HG03378 (cell line): ENCODE measurements around the gene GRIP1.

Experiments
- ATAC-seq: cut with Tn5 transposase; IDR thresholded peaks from one replicate; pipeline ENCODE4 v1.9.1; 2021; ENCODE audit warnings: mild to moderate bottlenecking, moderate library complexity; ENCODE audit not compliant: unreplicated experiment

Gene GRIP1

DNA sequence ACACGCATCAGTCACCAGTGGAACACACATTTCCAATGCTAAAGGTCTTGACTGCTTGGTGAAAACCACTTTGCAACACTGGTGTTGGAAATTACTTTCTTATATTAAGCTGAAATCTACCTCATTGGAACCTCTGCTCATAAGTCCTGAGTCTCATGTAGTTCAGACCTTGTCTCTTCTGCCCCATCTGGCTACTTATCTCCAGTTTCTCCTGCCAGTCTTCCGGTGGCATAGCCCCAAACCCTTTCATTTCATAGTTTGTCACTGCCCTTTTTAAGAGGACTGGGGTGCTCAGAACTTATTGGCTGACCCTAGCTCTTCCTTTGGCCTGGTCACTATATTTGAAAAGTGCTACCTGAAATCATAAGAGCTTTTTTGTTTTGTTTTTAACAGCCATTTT is 332.9 kb downstream of the GRIP1 start:
- ATAC-seq, result no peak

DNA sequence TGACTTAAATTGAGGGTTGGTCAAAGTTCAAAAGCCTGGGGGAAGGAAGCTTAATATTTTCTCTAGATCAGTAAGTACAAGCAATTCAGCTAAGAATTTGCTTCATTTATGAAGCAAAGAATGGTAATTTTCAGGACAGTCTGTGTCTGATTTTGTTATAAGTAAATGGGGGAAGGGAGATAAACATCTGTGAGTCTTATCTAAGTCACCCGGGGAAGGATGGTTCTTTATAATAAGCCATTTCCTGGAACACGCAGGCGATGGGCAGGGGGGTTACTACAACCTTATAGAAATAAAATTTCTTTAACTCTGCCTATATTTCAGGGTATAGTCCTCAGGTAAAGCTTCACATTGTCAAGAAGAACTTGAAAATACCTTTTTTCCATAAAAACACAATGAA is 333.7 kb downstream of the GRIP1 start:
- no peak for ATAC-seq

DNA sequence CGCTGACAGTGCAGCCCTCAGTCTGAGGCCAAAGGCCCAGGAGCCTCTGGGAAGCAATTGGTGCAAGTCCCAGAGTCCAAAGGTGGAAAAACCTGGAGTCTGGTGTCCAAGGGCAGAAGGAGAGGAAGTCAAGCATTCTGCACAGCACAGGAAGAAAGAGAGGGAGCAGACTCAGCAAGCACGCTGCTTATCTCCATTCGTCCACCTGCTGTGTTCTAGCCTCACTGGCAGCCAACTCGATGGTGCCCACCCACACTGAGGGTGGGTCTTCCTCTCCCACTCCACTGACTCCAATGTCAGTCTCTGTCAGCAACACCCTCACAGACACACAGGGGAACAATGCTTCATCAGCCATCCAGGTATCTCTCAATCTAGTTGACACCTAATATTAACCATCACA is 337.8 kb downstream of the GRIP1 start:
- ATAC-seq, result no peak

DNA sequence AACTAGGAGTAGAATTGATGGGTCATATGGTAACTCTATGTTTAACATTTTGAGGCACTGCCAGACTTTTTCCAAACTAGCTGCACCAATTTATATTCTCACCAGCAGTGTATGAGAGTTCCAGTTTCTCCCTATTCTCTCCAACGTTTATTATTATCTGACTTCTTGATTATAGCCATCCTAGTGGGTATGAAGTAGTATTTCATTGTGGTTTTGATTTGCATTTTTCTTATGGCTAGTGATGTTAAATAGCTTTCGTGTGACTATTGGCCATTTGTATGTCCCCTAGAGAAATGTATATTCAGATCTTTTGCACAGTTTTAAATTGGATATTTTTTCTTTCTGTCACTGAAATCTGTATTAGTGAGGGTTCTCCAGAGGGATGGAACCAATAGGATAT is 338.7 kb downstream of the GRIP1 start:
- no peak for ATAC-seq

DNA sequence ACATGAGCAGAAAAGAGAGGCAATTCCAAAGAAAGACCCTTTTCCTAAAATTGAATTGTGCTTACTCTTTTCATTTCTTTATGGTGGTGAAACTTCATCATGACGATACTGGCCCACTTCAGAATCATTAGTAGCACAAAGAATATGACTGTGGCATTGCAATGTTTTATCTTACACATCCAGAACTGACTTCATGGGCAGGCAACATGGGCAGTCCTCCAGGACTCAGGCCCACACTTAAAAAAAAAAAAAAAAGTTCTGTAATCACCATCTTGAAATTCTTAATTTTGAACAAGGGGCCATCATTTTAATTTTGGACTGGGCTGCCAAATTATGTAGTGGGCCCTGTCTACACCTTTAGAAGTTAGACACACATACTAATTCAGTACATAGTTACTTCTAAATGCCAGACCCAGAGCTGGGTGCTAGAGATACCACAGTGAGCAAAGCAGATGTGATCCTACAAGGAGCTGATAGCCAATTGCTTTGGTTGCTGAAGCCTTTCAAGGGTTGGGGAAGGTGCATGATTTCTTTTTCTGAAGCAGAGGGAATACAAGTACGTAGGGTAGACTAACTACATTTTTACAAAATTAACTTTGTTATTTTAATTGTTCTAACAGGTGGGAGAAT is 341.4 kb downstream of the GRIP1 start:
- ATAC-seq, result no peak

DNA sequence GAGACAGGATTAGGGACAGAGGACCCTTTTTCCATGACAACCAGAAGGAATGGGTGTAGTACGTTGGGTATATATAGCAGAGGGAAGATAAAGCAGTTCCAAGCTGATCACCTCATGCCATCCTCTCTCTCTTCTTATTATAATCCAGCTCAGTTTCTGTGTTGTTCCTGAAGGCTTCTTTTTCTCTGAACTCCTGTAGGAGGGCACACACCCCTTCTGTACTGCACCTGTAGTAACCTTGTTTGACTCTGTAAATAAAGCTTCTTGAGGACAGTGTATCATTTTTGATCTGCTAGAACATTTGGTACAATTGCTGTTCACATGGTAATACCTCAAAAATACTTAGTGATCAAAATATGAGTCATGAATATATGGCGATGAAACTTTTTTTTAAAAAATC is 343.1 kb downstream of the GRIP1 start:
- ATAC-seq, result no peak

DNA sequence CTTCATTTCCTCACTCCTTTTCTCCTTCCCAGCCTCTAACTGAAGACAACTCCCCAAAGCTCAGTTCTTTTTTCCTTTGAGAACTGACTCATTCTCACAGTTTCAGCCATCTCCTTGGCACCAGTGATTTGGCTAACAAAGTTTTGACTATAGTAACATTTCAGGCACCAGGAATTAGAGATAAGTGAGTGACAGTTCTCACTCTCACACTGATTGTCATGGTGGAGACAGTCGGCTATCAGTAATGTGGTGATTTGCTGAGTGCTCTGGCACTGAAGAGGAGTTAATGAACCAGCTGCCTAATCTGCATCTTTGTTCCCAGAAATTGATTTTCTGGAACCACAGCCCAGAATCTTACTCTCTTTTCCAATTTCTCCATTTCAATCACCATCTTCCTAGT is 347.1 kb downstream of the GRIP1 start:
- ATAC-seq, result no peak

DNA sequence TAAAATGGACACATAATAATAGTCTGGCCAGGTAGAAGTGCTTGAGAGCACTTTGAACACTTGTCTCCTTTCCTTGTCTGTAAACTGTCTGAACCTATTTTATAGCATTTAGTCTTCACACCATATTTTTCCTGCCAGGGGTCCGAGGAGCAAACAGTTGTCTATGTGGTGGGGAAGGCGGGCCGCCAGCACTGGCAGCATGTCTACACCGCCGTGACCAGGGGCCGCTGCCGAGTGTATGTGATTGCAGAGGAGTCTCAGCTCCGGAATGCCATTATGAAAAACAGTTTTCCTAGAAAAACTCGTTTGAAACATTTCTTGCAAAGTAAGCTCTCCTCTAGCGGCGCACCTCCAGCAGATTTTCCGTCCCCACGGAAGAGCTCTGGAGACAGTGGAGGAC is 347.9 kb downstream of the GRIP1 start:
- ATAC-seq, result no peak

DNA sequence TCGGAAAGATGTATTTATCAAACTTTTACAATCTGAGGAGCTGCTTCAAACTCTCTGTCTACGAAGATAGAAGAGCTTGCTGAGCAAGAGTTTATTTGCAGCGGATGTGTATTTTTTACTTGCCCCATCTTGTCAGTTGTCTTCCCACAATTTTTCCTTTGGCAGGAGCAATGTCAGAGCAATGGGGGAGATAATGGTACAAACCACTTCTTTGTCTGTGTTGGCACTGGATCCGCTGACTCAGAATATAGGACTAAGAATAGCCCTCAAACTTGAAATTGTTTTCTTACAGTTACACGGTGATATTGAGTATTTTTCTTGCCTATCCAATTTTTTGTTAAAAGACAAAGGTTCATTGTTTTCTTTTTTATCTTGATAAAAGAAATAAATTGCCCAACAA is 348.9 kb downstream of the GRIP1 start:
- no peak for ATAC-seq

DNA sequence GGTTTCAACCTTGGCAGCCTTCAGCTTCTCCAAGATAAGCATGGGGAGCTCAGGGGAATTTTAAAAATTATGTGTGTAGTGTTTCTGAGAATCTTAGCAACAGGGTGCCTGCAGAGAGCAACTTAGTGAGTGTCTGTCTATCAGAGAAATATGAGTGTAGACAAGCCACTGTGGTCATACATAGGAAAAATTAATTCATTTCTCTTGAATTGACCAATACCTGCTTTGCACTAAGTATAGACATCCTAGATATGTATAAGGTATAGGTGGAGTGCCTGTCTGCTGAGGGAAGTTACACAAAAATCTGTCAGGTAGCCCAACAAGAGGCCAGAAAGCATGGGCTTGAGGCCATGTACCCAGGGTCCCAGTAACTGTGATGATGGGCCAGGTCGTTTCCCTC is 355.9 kb downstream of the GRIP1 start:
- no peak for ATAC-seq

DNA sequence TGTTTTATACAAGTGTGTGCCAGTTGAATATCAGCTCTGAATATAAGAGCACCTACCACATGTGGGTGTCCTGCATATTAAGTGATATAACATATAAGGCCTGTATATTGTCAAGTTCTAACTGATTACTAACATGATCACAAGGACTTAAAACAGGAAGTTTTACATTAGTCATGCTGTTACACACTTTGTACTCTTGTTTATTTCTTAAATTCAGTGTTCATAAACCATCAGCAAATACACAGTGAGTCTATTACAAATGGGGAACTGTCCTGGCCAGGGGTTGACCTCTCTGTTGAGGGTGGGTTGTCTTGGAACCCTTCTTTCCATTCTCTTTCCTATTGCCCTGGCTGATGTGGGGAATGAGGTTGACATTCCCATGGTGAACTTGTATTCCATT is 357.4 kb downstream of the GRIP1 start:
- no peak for ATAC-seq

DNA sequence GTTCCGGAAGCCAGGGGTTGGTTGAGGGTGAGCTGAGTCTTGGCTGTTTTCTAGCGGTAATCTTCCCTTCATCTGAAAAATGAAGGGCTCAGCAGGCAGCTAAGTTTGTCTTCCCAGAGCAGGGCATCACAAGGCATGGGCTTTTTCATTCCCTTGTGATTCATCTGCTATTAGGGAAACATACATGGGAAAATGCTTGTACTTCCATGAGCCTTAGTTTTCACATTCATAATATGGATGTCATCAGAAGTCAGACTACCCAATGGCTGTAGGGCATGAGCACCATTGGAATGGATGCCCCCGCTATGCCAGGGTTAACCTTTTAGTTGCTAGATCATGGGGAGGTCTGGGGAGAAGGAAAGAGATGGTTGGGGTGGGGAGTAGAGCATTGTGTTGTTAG is 357.9 kb downstream of the GRIP1 start:
- ATAC-seq, result no peak

DNA sequence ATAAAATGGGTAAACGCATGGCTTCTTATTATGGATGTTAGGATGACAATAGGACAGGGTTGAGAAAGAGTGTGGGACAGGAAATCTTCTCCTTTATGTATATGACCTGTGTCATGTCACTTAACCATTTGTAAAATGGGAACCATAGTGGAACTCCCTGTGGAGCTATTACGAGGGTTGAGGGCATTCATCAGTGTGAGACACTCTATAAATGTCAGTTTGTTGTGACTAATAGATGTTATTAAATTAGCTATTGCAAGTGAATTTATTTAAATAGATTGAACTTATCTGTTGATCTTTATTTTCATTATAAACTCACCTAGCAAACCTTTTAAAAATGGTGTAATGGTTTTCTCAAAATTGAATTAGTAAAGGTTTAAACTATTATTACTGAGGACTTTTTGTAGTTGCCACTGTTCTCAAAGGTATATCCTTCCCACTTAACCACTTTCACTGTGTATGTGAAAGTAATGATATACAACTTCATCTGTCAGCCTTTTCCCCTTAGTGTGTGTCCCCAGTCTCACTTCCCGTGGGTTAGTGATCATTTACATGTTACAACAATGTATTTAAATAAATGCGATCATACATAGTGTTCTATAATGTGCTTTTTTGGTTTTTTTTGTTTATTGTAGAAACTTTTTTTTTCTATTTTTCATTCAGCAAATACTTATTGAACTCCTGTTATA is 359.5 kb downstream of the GRIP1 start:
- peak; percentile 57 for ATAC-seq

DNA sequence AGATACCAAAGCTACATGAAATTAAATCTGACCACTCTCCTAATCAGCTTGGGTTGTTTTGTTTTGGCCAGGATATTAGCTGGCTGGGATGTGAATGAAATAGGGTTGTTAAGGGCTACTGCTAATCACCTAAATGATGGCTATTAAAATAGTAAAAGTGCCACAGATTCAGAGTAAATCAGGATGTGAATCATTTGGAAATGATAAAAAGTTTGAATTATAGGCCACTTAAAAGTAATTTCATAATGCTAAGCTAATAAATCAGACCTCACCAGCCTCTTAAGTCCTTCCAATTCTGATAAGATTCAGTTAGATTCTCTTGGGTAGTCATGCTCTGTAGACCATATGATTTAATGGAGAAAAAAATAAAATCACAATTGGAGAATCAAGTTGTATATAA is 364.6 kb downstream of the GRIP1 start:
- no peak for ATAC-seq

DNA sequence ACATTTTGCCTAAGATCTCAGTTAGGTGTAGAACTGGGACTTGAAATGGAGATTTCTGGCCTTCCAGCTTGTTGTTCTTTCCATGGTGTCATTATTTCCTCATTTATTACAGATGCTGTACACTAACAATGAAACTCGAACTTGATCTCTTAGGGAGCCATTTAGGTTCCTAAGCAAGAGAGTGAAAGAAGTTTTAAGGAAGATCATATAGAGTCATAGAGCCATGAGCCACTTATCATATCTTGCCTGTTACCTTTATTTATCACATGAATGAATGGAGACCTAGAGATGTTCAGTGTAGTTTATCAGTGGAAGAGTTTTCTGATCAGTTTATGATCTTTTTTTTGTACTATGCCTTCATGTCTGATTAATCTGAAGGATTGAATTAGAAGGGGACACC is 366.7 kb downstream of the GRIP1 start:
- no peak for ATAC-seq

DNA sequence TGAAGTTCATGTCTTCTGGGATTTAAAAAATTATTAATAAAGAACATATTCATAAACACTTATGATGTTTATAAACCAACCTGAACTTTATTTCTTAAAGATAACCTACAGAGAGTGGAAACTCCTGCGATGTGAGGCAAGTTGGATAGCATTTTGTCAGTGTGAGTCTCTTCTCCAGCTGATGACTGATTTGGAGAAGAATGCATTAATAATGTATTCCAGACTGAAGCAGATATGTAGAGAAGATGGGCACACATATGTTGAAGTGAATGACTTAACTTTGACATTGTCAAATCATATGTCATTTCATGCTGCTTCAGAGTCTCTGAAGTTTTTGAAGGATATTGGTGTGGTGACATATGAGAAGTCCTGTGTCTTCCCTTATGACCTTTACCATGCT is 369.3 kb downstream of the GRIP1 start:
- ATAC-seq, result no peak

DNA sequence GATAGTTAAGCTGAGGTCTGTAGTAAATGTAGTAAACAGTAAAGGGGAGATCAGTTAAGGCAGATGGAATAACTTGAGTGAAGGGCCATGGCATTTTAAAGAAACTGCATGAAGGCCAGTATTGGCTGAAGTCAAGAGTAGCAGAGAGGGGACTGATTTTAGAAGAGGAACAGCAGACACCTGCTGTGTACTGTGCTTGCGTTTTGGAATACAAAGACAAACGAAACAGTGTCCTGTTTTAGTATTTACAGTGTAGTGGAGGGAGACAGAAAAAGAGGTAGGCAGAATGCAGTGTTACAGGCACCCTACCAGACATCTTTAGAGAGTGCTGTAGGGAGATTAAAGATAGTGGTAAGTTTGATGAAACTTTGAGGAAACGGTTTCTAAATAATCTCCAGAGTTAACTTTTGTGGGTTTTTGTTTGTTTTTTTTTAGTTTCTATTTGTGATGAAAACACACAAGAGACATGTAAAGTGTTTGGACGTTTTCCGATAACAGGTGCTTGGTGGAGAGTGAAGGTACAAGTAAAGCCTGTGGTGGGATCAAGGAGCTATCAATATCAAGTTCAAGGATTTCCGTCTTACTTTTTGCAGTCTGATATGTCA is 374.5 kb downstream of the GRIP1 start:
- ATAC-seq, result no peak

DNA sequence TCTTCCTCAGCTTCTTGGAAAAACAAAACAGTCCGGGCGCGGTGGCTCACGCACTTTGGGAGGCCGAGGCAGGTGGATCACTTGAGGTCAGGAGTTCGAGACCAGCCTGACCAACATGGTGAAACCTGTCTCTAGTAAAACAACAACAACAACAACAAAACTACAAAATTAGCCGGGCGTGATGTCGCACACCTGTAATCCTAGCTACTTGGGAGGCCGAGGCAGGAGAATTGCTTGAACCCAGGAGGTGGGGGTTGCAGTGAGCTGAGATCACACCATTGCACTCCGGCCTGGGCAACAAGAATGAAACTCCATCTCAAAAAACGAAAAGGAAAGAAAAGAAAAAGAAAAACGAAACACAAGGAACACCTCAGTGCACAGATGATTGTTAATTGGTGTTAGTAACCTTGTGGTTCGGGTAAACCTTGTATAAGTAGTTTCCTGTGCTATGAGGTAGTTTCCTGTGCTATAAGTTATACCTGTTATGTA is 375.5 kb downstream of the GRIP1 start:
- peak; percentile 70 for ATAC-seq

DNA sequence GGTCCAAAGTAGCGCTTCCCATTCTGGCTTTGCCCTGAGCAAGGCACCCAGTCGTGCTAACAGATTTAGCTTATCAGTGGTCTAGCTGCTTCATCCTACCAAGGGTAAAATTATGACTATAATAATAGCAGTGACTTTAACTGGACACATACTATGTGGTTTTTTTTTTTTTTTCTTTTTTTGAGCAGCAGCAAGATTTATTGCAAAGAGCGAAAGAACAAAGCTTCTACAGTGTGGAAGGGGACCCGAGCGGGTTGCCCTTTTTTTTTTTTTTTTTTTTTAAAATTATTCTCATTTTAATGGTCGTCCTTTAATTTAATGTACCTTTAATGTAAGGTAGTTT is 376.1 kb downstream of the GRIP1 start:
- ATAC-seq, result no peak

DNA sequence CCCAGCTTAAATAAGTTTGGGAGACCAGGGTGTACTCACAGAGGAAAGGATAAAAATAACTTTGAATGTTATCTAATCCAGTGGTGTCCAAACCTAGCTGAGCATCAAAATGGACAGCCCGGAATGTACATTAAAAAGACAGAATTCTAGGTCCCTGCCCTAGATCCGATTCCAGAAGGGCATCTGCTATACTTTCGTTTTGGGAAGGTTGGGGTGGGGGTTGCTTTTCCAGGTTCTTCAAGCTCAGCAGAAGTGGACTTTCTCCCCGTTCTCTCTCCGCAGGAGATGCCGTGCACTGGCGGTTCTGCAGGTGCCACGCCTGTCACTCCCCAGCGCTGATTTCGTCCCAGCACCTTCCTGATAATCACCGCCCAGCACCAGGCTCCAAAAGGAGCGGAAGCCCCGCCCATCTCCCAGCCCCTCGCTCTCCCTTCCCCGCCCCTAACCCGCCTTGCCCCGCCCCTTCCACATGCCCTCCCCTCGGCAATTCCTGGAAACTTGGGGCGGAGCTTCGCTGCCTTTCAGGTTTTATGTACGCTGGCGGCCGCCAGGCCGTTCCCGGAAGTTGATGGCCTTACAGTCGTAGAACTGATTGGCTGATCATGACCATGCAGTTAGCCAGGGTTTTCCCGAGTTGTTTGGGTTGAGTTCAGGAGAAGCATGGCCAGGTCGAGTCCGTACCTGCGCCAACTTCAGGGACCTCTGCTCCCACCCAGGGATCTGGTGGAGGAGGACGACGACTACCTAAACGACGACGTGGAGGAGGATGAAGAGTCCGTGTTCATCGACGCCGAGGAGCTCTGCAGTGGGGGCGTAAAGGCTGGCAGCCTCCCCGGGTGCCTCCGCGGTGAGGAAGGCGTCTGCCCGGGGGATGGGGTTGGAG is 376.7 kb downstream of the GRIP1 start, which contains the start of gene HELB:
HELB (plus strand) TSS at position 550 of the 883 bp plus-strand sequence; CDS start at position 661, 111 bp downstream.
- peak; percentile 91 for ATAC-seq

DNA sequence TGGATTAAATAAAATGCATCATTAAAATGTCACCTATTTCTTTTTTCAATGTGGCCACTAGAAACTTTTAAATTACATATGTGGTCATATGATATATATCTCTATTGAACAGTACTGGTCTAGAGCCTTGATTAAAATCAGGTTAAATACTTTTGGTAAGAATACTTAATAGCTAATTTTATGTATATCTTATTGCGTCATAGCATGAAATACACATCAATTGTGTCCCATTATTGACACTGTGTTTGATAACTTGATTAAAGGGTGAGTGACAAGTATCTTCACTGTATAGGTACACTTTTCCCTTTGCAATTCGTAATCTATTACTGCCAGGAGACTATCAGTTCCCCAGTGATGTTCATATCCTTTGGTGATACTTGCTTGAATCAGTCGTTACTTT is 381.0 kb downstream of the GRIP1 start:
- no peak for ATAC-seq
